Stimulated activated CD8-positive, alpha-beta memory T cell treated with anti-CD3 and anti-CD28 coated beads, Interleukin-4, amount 100 ng/mL, for 24 hours (primary cell): ENCODE measurements around the gene UBASH3B.
A peak's percentile ranks its signal among the peaks of the same experiment; 100 is the strongest.
"Not testable (repeated sequence)": the region's sequence is repeated elsewhere in the genome, so short reads cannot be mapped to it uniquely, and the experiment has no call there.

Source experiments
- DNase-seq: peaks from one replicate; pipeline ENCODE4 v3.0.0-alpha.2; 2020; ENCODE audit warnings: low read depth

The UBASH3B gene, protein sequence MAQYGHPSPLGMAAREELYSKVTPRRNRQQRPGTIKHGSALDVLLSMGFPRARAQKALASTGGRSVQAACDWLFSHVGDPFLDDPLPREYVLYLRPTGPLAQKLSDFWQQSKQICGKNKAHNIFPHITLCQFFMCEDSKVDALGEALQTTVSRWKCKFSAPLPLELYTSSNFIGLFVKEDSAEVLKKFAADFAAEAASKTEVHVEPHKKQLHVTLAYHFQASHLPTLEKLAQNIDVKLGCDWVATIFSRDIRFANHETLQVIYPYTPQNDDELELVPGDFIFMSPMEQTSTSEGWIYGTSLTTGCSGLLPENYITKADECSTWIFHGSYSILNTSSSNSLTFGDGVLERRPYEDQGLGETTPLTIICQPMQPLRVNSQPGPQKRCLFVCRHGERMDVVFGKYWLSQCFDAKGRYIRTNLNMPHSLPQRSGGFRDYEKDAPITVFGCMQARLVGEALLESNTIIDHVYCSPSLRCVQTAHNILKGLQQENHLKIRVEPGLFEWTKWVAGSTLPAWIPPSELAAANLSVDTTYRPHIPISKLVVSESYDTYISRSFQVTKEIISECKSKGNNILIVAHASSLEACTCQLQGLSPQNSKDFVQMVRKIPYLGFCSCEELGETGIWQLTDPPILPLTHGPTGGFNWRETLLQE

DNA sequence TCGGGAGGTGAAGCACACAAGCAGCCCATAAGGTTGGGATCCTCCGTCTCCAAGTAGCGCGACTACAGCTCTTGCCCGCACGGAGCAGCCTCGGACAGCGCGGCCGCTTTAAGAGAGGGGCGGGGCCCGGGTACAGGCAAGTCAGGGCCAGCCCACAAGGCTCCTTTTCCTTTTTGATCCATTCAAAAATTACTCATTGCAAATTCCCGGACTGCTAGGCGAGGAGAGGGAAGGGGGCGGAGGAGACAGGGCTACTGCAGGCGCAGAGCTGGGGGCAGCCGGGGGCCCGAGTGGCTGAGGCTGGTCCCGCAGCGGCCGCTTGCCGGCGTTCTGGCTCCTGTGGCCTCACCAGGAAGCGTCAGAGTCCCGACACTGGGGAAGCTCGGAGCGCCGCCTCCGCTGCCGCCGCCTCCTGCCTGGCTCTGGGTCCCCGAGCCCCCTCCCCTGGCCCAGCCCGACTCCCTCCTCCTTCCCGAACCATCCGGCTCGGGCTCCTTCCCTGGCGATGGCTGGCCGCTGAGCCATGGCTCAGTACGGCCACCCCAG, at the start of gene UBASH3B:
Gene UBASH3B, plus strand, starts transcription at position 196 of the 546 bp plus-strand sequence. Its CDS starts 328 bp downstream, at position 524.
- peak; percentile 51 for DNase-seq

GRCh38 chr11:122607162-122607561, 48.4 kb upstream of the UBASH3B start:
- DNase-seq = not testable (repeated sequence)

DNA sequence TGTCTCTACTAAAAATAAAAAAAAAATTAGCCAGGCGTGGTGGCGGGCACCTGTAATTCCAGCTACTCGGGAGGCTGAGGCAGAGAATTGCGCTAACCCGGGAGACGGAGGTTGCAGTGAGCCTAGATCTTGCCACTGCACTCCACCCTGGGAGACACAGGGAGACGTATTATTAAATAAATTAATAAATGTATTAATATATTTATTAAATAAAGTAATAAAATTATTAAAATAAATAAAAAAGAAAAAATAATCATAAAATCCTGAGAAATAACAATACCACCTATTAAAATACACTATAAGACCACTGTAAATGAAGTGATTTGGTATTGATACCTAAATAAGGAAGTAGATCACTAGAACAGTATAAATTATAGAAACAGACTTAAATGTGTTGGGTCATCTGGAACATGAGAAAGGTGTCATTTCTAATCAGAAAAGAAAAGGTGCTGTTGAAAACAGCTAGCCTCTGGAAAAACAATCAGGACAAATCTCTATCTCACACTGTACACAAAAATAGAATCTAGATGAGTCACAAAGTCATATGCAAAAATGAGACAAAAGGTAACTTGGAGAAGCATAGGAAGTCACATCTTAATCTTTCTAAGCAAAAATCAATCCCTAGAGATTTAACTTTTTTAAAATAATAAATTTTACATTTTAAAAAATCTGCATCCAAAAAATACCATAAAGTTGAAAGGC, 43.2 kb upstream of the UBASH3B start:
- no peak for DNase-seq

- no peak for DNase-seq
Observed at GRCh38 chr11:122616718-122617117, 38.8 kb upstream of the UBASH3B start.

GRCh38 chr11:122617297-122617696, 38.2 kb upstream of the UBASH3B start:
- no peak for DNase-seq

- DNase-seq = no peak
Observed at GRCh38 chr11:122617926-122618325, 37.6 kb upstream of the UBASH3B start.

DNA sequence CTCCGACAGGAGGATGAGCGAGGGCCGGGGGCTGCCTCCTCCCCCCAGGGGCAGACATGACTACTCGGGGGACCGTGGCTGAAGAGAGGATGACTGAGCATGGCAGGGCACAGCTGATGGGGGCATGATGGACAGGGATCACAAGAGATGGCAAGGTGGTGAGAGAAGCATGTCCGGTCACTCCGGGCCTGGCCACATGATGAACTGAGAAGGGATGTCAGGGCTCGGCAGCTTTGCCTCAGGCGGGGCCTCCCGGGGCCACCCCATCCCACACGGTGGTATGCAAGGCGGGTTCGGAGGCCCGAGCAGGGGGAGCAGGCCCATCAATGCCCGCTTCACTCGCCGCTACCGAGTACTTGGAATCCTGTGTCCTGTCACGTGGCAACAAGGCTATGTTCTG, 36.6 kb upstream of the UBASH3B start:
- no peak for DNase-seq

GRCh38 chr11:122619757-122620156, 35.8 kb upstream of the UBASH3B start:
- DNase-seq = no peak

DNA sequence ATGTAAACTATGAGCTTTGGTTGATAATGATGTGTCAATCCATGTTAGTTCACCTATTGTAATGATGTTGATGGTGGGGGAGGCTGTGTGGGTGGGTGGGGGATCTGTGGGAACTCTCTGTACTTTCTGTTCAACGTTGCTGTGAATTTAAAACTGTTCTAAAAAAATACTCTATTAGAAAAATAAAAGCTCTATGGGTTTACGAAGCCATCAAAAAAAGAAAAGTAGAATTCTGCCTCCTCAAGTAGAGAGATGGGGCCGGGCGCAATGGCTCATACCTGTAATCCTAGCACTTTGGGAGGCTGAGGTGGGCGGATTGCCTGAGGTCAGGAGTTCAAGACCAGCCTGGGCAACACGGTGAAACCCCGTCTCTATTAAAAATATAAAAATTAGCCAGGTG, 30.0 kb upstream of the UBASH3B start:
- DNase-seq = not testable (repeated sequence)

DNA sequence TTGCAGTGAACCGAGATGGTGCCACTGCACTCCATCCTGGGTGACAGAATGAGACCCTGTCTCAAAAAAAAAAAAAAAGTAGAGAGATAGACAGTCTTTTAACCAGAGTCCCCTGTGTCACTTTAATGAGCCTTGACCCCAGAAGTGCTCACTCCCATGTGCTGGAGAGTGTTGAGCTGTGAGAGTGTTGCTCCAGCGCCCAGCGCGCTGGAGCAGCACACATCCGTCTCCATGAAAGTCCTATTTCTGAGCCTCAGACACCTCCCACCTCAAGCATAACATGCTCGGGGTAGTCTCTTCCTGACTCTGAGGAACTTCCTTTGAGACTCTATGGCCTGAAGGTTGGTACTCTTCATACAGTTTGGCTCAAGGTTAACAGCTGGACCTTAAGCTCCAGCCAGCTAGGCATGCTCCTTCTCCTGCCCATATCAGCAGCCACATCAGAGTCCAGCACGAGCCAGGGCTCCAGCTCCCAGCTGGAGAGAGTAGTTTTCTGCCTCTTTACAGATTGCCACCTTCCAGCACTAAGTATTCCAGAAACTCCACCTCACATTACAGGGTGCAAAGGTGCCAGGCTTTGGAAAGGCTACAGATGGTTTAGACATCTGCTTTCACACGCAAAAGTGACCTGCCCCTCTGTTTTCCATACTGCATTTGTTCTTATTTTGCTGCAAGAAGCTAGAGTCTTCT, 29.4 kb upstream of the UBASH3B start:
- no peak for DNase-seq

GRCh38 chr11:122627745-122628144, 27.8 kb upstream of the UBASH3B start:
- no peak for DNase-seq

- DNase-seq = peak; percentile 49
Observed at GRCh38 chr11:122628810-122629555, 26.5 kb upstream of the UBASH3B start.

GRCh38 chr11:122632181-122632824, 23.2 kb upstream of the UBASH3B start:
- no peak for DNase-seq

- DNase-seq = no peak
Observed at GRCh38 chr11:122633219-122633829, 22.2 kb upstream of the UBASH3B start.

GRCh38 chr11:122634501-122634900, 21.0 kb upstream of the UBASH3B start:
- DNase-seq = no peak

DNA sequence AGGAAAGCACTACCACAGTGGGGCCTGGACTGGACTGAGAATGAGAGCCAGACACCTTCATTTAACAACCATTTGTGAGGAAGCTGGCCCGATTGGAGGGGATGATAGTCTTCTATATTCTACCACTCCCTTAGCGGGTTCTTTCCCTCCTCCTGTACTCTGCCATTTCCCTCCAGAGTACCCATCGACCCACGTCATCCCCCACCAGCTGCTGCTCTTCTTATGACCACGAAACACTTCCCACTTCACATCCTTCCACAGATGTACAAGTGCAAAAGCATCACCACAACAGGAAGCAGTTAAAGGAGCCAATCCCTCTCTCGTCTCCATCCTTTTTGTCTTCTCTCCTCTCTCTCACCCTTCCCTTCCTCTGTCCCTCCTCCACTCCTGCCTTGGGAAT, 18.0 kb upstream of the UBASH3B start:
- DNase-seq = no peak

- no peak for DNase-seq
Observed at GRCh38 chr11:122642472-122642922, 13.0 kb upstream of the UBASH3B start.

DNA sequence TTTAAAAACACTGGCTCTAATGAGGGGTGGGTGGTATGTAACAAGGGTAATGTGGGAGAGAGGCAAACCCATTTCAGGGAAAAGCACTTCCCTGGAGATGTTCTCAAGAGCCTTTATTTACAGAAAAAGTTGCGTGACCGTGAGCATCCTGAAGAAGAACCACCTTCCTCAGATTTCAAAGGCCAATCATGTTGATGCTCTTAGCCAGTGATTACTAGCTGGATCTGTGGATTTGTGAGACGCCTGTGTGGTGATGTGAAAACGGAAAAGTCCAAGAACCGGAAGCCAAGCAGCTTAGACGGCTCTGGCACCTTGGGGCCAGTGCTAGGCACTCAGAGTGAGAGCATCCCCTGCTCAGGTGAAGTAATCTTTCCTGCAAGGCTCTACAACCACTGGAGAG, 12.6 kb upstream of the UBASH3B start:
- DNase-seq = no peak

- DNase-seq = no peak
Observed at GRCh38 chr11:122645847-122646246, 9.7 kb upstream of the UBASH3B start.
